Activated CD8-positive, alpha-beta T cell treated with anti-CD3 and anti-CD28 coated beads, Interleukin-2, amount 10 ng/mL, durations not matched to agents 7 days and 5 days (primary cell): ENCODE measurements around the gene C2CD4D. TPM values are rescaled to one million over a fixed set of nuclear protein-coding genes. Genes with fewer than 3 reads are reported as not detected.
A peak's percentile ranks its signal among the peaks of the same experiment; 100 is the strongest.

Experiments used
- ATAC-seq: fragments of 150-1000 bp; cut with Tn5 transposase; one replicate; pipeline ENCODE4 v1.10.0; 2021; ENCODE audit warnings: moderate library complexity
- CTCF ChIA-PET: fragments of 350-600 bp; sonication (Branson Sonifier 250); formaldehyde crosslinking; loops from one replicate; lab custom pipeline; 2021; ENCODE audit warnings: antibody characterized with exemption; lab: Charles Lee
- POLR2A ChIA-PET: fragments of 350-600 bp; sonication (Branson Sonifier 250); formaldehyde crosslinking; loops from one replicate; lab custom pipeline; 2021; ENCODE audit warnings: antibody characterized with exemption; lab: Charles Lee
- DNase-seq: peaks from one replicate; pipeline ENCODE4 v3.0.0-alpha.2; 2020
- H3K27ac Mint-ChIP-seq: one replicate; pipeline ENCODE4 v1.8.0; 2021; ENCODE audit warnings: mild to moderate bottlenecking, mixed read lengths
- H3K27me3 Mint-ChIP-seq: one replicate; pipeline ENCODE4 v1.8.0; 2021; ENCODE audit warnings: low read depth, mixed read lengths
- H3K36me3 Mint-ChIP-seq: one replicate; pipeline ENCODE4 v1.8.0; 2021; ENCODE audit warnings: low read depth, mixed read lengths
- H3K4me1 Mint-ChIP-seq: one replicate; pipeline ENCODE4 v1.8.0; 2021; ENCODE audit warnings: low read depth, mixed read lengths
- H3K4me3 Mint-ChIP-seq: one replicate; pipeline ENCODE4 v1.8.0; 2021; ENCODE audit warnings: mild to moderate bottlenecking, mixed read lengths
- H3K9me3 Mint-ChIP-seq: one replicate; pipeline ENCODE4 v1.8.0; 2022; ENCODE audit warnings: mixed read lengths; ENCODE audit not compliant: insufficient read depth
- total RNA-seq, 2 experiments: library from RNA; stranded (reverse); gene quantifications; one replicate each; pipeline ENCODE4 v1.2.3, GENCODE V29; 2021

C2CD4D gene
- total RNA-seq, 2 experiments from 2014 or later: 0.23 to 0.26 TPM

DNA sequence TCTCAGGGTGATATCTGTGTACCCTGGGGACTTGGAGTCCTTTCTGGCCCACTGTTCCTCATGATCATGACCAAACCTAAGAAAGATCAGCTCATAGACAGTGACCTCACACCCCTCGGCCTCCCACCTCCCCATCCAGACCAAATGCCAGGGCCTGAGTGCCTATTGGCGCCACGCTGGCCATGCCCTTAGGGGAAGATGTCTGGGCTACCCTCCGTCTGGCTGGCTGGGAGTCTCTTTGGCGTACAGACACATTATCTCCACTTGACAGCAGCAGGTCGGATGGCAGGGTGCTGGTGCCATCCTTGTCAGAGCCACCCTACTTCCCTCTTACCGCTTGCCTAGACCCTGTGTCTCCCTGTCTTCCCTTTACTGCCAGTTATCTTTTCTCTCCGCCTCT lies 16.4 kb downstream of the C2CD4D start:
- POLR2A ChIA-PET: no interaction called here
- H3K4me1 Mint-ChIP-seq: peaks cover 46% of the 10 kb centered on the region
- no peaks in the 10 kb centered on the region for H3K9me3 Mint-ChIP-seq

DNA sequence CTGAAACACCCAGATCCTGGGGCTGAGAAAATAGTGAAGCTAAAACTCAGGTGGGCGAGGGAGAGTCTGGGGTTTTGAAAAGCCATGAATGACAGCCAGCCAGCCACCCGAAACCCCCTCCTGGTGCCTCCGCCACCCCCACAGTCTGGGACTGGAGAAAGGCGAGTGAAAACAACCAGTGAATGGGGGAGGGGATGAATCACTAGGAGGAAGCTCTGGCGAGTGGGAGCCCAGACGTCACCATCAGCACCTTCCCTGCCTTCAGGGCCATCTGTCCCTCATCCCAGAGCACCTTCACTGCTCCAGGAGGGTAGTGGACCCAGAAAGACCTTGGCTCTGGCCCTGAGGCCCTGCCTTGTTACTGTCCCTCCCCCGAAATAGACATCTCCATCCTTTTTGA lies 17.2 kb downstream of the C2CD4D start:
- Mint-ChIP-seq H3K27me3 (peaks cover 2% of the 10 kb centered on the region), H3K27ac (peak overlapping the region; percentile 51)

More for the DNA sequence above, 16.4 kb downstream of the C2CD4D start:
- ATAC-seq: no peak
- CTCF ChIA-PET: interaction anchor here (0.8 to 1.8 kb wide), 2 partner anchors 13 to 229 kb away, joined by 3 to 8 read pairs; no protein-coding TSS in a partner anchor
- no peak for DNase-seq
- Mint-ChIP-seq H3K4me3 (no peak overlapping the region), H3K27me3 (peaks cover 2% of the 10 kb centered on the region), H3K36me3 (no peaks in the 10 kb centered on the region), H3K27ac (peak overlapping the region; percentile 51)

DNA sequence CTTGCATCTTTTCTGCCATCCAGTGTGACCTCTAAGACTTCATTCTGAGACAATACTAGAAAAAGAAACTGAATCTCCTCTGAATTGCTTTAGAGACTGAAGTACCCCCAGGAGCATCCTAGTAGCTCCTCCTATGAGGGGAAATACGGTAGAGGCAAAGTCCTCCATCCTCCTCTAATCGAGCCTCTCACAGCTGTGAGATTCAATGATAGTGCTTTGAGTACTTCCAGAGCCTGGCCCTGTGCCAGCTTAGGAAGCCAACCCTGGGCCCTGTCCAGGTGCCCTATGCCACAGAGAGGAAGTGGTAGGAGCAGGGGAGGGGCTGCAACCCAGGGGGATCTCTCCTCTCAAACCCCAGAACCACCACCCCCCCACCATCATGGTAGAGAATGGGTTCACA lies 18.7 kb downstream of the C2CD4D start:
- Mint-ChIP-seq H3K36me3 (no peaks in the 10 kb centered on the region), H3K27ac (no peak overlapping the region), H3K4me3 (no peak overlapping the region), H3K9me3 (no peaks in the 10 kb centered on the region), H3K27me3 (peaks cover 2% of the 10 kb centered on the region), H3K4me1 (peaks cover 45% of the 10 kb centered on the region)
- ChIA-PET POLR2A (interaction anchor here (1.0 to 1.8 kb wide), 6 partner anchors 10 to 84 kb away, joined by 3 read pairs; partner anchors contain the start of gene MRPL9), CTCF (interaction anchor here (0.7 to 2.7 kb wide), 5 partner anchors 9 to 44 kb away, joined by 3 to 7 read pairs (median 3); no protein-coding TSS in a partner anchor)
- DNase-seq (no peak), ATAC-seq (no peak)

More for the DNA sequence above, 17.2 kb downstream of the C2CD4D start:
- no peaks in the 10 kb centered on the region for H3K36me3 Mint-ChIP-seq
- ATAC-seq (no peak), DNase-seq (no peak)
- no peaks in the 10 kb centered on the region for H3K9me3 Mint-ChIP-seq
- no peak overlapping the region for H3K4me3 Mint-ChIP-seq
- ChIA-PET POLR2A (no interaction called here), CTCF (interaction anchor here (1.0 to 2.7 kb wide), 3 partner anchors 8 to 15 kb away, joined by 3 to 7 read pairs (median 4); no protein-coding TSS in a partner anchor)
- H3K4me1 Mint-ChIP-seq: peaks cover 42% of the 10 kb centered on the region

DNA sequence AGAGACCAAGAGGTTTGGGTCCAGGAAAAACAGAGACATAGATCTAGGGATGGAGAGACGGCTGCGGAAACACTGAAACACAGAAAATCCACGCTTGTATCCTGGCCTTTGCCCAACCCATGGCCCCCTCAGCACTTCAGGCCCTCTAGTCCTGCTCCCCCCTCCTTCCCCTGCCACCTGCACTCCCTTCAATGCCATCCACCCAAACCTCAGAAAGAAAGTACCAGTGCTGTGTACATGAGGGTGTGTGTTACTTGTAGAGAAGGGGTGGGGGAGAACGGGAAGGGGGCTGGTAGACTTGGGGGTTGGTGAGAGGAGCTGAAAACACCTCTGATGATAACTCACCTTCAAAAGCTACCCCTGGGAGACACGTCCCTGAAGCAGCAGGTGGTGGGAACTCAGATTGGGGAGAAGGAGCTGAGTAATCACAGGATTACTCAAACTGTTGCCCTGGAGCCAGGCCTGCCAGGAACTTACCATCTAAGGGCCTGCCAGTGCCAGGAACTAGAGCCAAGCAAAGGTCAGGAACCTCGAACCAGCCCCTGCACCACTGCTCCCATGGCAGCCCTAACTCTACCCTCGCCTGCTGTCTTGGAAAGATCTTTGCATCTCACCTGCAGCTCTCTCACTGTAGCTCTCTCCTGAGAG lies 19.5 kb downstream of the C2CD4D start:
- DNase-seq (no peak), ATAC-seq (no peak)
- CTCF ChIA-PET: interaction anchor here (0.7 to 2.7 kb wide), 5 partner anchors 8 to 44 kb away, joined by 3 to 7 read pairs (median 3); no protein-coding TSS in a partner anchor
- H3K4me3 Mint-ChIP-seq: no peak overlapping the region
- peaks cover 2% of the 10 kb centered on the region for H3K27me3 Mint-ChIP-seq
- POLR2A ChIA-PET: interaction anchor here (0.6 to 1.8 kb wide), 7 partner anchors 9 to 300 kb away, joined by 3 read pairs; partner anchors contain the start of gene MRPL9
- H3K9me3 Mint-ChIP-seq: no peaks in the 10 kb centered on the region
- H3K36me3 Mint-ChIP-seq: no peaks in the 10 kb centered on the region
- peak overlapping the region; percentile 36 for H3K27ac Mint-ChIP-seq
- H3K4me1 Mint-ChIP-seq: peaks cover 53% of the 10 kb centered on the region

DNA sequence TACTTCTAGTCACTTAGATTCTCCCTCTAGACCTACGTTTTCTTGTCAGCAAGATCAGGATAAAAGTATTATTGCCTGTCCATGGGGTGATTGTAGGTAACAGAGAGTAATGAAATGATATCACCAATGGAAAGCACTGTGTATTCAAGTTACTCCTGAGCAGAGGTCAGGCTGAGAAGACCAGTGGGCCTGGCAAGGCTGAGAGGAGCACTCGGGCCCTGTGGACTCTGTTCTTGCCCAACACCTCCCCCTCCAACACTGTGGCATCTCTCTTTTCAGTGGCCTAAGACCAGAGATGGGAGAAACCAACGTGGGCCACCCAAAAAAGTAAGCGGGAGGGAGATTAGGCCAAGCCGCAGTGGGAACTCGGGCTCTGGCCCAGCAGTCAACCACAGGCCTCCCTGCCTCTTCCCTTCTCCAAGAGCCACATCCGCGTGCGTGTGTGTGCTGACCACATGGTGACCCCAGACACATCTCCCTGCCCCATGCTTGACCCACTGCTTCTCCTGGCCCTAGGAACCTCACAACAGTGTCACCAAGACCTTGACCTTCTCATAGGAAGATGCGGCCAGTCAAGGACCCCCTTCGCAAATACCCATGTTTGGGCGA lies 20.3 kb downstream of the C2CD4D start:
- no peaks in the 10 kb centered on the region for H3K36me3 Mint-ChIP-seq
- ATAC-seq (no peak), DNase-seq (no peak)
- ChIA-PET POLR2A (interaction anchor here (1.3 kb wide), 1 partner anchor 56 kb away, joined by 3 read pairs; the partner anchor contains the start of gene MRPL9), CTCF (no interaction called here)
- peak overlapping the region; percentile 36 for H3K27ac Mint-ChIP-seq
- H3K4me1 Mint-ChIP-seq: peaks cover 60% of the 10 kb centered on the region
- no peaks in the 10 kb centered on the region for H3K9me3 Mint-ChIP-seq
- no peaks in the 10 kb centered on the region for H3K27me3 Mint-ChIP-seq
- H3K4me3 Mint-ChIP-seq: no peak overlapping the region

DNA sequence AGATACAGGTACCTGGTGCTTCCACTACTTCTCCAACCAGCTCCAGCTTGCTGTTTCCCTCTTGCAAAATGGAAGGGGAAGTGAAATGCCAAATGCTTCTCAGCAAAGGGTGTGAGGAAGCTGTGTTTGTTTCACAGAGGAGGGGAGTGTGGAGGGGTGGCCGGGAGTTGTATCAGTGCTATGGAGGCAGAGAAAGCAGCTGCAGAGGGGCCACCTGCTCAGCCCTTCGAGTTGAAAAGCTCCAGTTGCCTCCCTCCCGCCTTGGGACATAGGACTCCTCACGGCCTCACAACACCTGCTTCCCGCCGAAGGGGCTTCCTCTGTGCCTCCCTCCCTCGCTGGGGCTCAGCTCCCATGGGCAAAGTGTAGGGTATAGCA lies 22.3 kb downstream of the C2CD4D start:
- peaks cover 62% of the 10 kb centered on the region for H3K4me1 Mint-ChIP-seq
- no peak overlapping the region for H3K4me3 Mint-ChIP-seq
- no peaks in the 10 kb centered on the region for H3K9me3 Mint-ChIP-seq
- peak overlapping the region; percentile 23 for H3K27ac Mint-ChIP-seq
- no peaks in the 10 kb centered on the region for H3K27me3 Mint-ChIP-seq
- POLR2A ChIA-PET: interaction anchor here (0.6 to 0.7 kb wide), 2 partner anchors 160 to 1727 kb away, joined by 3 read pairs; no protein-coding TSS in a partner anchor
- DNase-seq (no peak), ATAC-seq (no peak)
- CTCF ChIA-PET: no interaction called here
- no peaks in the 10 kb centered on the region for H3K36me3 Mint-ChIP-seq

DNA sequence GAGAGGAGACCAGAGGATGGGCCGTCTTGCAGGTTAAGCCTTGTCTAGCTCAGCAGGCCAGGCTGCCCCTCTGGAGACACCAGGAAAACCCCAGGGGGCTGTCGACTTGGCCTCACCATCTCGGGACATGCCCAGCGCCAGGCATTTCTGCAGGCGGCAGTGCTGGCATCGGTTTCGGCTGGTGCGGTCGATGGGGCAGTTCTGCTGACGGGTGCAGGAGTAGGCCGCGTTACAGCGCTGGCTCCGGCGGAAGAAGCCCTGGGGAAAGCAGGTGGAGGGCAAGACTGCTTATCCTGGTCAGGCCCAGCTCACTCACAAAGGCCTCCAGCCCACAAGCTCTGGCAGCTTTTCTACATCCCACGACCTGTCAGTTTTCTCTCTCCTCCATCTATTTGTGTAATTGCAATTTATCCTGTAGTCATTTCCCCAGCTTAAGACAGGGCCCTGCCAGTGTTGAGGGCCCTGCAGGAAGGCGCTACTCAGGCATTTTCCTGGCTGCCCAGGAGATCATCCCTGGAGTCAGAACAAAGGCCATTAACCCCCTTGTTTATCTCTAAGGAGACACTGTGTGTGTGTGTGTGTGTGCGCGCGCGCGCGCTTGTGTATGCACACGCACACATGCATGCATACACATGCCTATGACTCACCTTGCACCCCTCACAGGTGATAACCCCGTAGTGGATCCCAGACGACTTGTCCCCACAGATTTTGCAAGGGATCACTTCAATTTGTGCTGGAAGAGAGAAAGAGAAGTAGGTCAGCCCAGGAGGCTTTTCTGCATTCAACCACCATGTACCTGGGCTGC lies 22.9 kb downstream of the C2CD4D start:
- H3K4me1 Mint-ChIP-seq: peaks cover 59% of the 10 kb centered on the region
- peak overlapping the region; percentile 23 for H3K27ac Mint-ChIP-seq
- DNase-seq: no peak
- CTCF ChIA-PET: no interaction called here
- no peak for ATAC-seq
- no peaks in the 10 kb centered on the region for H3K36me3 Mint-ChIP-seq
- no peaks in the 10 kb centered on the region for H3K27me3 Mint-ChIP-seq
- no peaks in the 10 kb centered on the region for H3K9me3 Mint-ChIP-seq
- POLR2A ChIA-PET: interaction anchor here (0.6 to 0.7 kb wide), 2 partner anchors 159 to 1727 kb away, joined by 3 read pairs; no protein-coding TSS in a partner anchor
- H3K4me3 Mint-ChIP-seq: no peak overlapping the region

DNA sequence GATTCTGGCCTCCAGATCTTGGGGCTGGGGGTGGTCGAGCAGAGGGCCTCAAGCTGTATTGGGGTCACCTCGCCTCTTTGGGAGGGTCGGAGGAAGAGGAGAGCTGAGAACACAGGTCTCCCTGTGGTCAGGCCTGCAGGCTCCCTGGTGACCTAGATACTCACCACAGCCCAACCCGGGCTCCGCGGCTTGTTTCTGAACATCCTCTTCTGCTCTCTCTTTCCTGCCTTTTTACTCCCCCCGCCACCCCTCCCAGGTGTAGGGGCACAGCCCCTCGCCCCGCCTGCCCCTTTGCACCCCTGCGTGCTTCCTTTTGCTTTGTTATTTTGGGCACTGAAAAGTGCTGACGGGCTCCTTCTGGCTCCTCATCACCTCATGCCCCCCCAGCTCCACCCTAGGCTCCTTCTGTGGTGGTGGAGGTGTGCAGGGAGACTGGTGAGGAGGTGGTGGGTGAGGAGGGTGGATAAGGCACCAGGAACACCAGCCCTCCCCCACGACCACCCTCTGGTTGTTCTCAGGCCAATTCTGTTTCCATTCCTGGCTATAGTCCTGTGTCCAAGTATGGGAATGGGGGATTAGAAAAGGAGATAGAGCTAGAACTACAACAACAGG lies 23.8 kb downstream of the C2CD4D start:
- ATAC-seq (peak; percentile 66), DNase-seq (peak; percentile 68)
- no peaks in the 10 kb centered on the region for H3K9me3 Mint-ChIP-seq
- H3K4me3 Mint-ChIP-seq: peak overlapping the region; percentile 23
- POLR2A ChIA-PET: no interaction called here
- H3K36me3 Mint-ChIP-seq: no peaks in the 10 kb centered on the region
- CTCF ChIA-PET: interaction anchor here (1.1 kb wide), 1 partner anchor 26 kb away, joined by 3 read pairs; no protein-coding TSS in a partner anchor
- peaks cover 3% of the 10 kb centered on the region for H3K27me3 Mint-ChIP-seq
- H3K4me1 Mint-ChIP-seq: peaks cover 49% of the 10 kb centered on the region
- H3K27ac Mint-ChIP-seq: peak overlapping the region; percentile 71

DNA sequence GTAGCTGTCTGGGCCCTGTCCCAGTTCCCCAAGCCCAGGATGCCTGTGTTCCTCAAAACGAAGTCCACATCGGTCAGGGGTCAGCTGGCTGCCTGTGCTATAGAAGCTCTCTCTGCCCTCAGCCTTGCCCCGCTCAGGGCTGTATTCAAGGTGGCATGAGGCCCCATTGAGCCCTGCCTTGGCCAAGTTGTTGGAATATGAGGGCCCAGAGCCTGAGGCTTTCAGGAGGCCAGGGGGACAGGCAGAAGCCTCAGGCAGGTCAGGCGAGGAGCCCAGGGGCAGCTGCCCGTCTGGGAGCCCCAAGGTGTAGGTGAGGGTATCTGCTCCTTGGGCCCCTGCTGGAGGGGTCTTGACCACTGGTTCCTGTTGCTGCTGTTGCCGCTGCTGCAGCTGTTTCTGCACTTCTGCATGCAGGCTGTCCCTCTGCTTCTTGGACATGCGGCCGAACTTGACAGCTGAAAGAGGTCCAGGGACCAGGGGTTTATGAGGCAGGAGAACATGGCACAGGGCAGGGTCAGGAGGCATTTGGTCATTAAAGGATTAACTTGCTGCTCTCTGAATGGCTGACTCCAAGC lies 24.6 kb downstream of the C2CD4D start:
- ATAC-seq (no peak), DNase-seq (no peak)
- peak overlapping the region; percentile 71 for H3K27ac Mint-ChIP-seq
- peaks cover 6% of the 10 kb centered on the region for H3K27me3 Mint-ChIP-seq
- H3K4me3 Mint-ChIP-seq: no peak overlapping the region
- CTCF ChIA-PET: interaction anchor here (1.1 kb wide), 1 partner anchor 26 kb away, joined by 3 read pairs; no protein-coding TSS in a partner anchor
- H3K4me1 Mint-ChIP-seq: peaks cover 43% of the 10 kb centered on the region
- POLR2A ChIA-PET: no interaction called here
- no peaks in the 10 kb centered on the region for H3K36me3 Mint-ChIP-seq
- no peaks in the 10 kb centered on the region for H3K9me3 Mint-ChIP-seq

DNA sequence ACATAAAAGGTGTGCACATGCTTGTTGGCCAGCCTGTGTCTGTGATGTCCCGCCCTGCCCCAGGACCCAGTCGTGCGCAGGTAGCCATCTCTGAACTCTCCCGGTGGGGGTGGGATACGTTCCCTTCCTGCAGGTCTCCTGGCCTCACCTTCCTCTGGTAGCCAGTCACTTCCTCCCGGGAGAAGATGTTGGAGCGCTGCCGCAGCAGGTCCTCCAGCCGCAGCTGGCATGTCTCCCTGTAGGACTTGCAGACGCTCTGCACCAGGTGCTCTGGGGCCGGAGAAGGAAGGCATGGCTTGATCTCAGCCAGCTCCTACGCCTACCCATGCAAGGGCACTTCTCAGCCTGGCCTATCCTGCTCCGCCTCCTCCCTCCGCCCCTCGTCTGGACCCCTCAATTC lies 25.2 kb downstream of the C2CD4D start:
- H3K9me3 Mint-ChIP-seq: no peaks in the 10 kb centered on the region
- no peaks in the 10 kb centered on the region for H3K36me3 Mint-ChIP-seq
- DNase-seq (no peak), ATAC-seq (no peak)
- H3K27me3 Mint-ChIP-seq: peaks cover 8% of the 10 kb centered on the region
- ChIA-PET CTCF (no interaction called here), POLR2A (no interaction called here)
- no peak overlapping the region for H3K27ac Mint-ChIP-seq
- H3K4me1 Mint-ChIP-seq: peaks cover 38% of the 10 kb centered on the region
- H3K4me3 Mint-ChIP-seq: no peak overlapping the region
